Measurements from ENCODE around the gene FNDC3B.

The FNDC3B gene

DNA sequence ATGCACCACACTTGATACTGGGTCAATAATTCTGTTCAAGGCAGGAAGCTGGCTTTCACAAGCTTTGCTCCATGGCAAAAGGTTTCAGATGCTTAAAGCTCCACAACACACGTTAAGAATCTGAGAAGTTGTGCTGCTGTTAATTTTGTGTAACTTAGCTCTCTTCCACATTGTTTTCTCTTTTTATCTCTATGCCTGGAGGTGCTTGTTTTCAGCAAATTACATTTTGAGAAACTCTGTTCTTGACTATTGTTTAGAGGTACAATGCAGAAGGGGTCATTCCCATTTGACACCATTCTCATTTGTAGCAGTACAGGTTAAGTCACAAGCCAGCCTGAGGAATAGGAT is 156.0 kb downstream of the FNDC3B start:
- no peak for DNase-seq

DNA sequence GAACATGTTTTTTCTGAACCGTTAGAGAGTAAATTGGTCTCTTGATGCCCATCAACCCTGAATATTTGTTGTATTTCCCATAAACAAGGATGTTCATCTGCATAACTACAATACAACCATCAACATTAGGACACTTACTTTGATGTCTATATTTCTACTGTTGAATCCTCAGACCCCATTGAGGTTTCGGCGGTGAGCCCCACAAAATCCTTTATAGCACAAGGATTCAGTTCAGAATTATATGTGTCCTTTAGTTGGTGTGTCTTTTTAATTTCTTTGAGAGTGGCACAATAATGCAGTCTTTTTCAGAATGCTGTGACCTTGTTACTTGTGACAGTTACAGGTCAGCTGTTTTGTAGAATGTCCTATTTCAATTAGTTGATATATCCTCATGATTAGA is 158.0 kb downstream of the FNDC3B start:
- no peak for DNase-seq

GRCh38 chr3:172198428-172198827 is 159.1 kb downstream of the FNDC3B start:
- DNase-seq = no peak

- no peak for DNase-seq
Measured at GRCh38 chr3:172199850-172200369, 160.5 kb downstream of the FNDC3B start.

- peak; percentile 71 to 84 for DNase-seq
Measured at GRCh38 chr3:172201136-172201869, 161.9 kb downstream of the FNDC3B start.

DNA sequence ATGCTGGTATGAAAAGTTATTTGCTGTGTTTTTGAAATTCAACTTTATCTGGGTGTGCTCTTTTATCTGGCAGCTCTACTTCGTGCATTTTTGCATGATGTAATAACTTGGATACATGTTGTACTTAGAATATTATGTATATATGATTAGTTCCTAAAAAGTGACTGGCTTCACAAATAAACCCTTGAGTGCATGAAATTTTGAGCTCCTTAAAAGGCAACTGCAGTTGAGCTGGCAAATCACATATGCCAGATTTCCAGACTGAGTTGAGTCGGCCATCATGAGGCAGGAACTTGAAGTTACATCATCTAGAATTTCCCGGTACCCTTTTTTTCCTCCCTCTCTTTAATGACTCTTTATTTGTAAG is 162.5 kb downstream of the FNDC3B start:
- DNase-seq = peak; percentile 78 to 86

DNA sequence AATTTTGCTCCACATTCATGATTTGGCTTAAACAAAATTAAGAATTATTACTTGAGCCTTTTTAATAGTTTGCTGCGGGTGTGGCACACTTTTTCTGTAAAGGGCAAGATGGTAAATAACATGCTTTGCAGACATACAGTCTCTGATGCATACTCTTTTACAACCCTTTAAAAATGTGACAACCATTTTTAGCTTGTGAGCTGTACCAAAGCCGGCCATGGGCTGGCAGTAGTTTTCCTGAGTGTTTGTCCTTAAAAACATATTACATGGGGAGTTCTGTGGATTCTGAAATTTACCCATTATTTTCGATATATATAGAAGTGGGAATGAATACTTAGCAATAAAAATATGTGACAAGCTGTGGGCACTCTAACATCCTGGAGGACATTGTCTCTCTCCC is 163.4 kb downstream of the FNDC3B start:
- no peak for DNase-seq

GRCh38 chr3:172203522-172204258 is 164.3 kb downstream of the FNDC3B start:
- no peak for DNase-seq

DNA sequence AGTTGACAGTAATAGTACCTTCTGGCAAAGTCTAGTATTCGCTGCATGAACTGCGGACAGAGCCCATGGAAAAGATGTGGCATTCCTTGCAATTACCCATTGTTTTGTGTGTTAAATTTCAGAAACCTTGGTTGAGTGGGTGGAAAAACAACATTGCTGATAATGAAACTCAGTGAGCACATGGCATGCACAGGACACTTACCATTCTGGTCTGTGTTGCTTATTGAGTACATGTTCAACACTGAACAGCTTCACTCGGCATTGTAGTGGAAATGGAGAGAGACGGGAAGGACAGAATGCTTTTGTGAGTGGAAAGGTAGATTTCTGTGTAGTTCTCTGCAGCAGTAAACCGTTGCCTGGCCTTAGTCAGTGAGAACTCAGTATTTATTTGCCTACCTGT is 165.3 kb downstream of the FNDC3B start:
- DNase-seq = no peak

- no peak for DNase-seq
Measured at GRCh38 chr3:172208586-172209332, 169.4 kb downstream of the FNDC3B start.

GRCh38 chr3:172209333-172210321 is 170.2 kb downstream of the FNDC3B start:
- no peak for DNase-seq

DNA sequence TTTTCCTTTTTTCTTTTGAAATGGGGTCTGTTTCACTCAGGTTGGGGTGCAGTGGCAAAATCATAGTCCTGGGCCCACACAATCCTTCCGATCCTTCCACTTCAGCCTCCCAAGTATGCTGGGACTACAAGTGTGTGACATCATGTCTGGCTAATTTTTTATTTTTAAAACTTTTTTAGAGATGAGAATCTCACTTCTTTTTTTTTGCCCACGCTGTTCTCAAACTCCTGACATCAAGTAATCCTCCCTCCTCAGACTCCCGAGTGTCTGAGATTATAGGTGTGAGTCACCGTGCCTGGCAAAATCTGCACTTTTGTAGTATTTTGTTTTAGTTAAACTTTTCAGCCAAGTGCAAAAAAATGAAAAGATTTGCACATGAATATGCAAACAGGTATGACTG is 171.0 kb downstream of the FNDC3B start:
- DNase-seq = peak; percentile 64 to 78

DNA sequence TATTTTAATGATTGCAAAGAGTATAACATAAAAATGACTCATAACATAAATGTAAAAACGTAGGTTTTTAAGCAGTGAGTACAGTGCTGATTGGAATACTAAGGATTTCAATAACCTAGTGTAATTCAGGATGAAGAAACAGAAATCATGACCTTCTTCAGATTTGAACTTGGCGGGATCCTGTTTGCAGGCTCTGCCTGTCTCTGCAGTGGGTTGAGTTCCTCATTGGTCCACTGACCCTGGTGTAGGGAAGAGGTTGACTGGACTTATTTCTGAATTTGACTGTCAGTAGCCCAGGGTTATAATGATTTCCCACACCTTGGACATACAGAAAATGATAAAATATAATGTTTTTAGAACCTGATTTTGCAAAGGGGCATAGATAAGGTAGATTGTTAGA is 171.7 kb downstream of the FNDC3B start:
- DNase-seq = peak; percentile 63 to 71

GRCh38 chr3:172213200-172213599 is 173.8 kb downstream of the FNDC3B start:
- DNase-seq = peak in 1 of 2 donors; percentile 33

- DNase-seq = no peak
Measured at GRCh38 chr3:172213904-172214303, 174.5 kb downstream of the FNDC3B start.

DNA sequence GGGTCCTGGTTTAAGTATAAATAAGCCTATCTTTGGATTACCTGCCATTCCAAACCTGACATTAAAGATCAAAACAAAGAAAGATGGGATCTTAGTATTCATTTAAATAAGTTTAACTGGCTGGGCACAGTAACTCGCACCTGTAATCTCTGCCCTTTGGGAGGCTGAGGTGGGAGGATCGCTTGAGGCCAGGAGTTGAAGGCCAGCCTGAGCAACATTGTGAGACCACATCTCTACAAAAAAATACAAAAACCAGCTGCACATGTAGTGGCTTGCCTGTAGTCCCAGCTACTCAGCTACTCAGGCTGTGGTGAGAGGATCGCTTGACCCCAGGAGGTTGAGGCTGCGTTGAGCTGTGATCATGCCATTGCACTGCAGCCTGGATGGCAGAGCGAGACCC is 176.9 kb downstream of the FNDC3B start:
- DNase-seq = no peak

DNA sequence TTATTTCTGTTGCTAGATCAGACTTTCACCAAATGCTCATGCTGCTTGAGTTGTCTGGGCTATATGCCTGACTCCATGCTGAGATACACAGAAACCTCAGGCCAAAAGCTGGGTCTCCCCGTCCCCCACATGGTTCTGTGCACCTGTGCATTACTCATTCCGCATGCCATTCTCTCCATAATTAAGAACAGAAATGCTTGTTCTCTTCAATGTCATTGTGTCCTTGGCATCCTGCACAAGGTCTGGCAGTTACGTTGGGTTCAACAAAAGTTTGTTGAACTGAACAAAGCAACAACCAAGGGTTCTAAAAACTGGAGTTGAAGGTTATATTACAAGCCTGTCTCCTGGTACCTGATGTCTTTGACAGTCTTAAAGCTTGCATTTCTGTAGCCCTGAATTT is 177.5 kb downstream of the FNDC3B start:
- DNase-seq = no peak

GRCh38 chr3:172217877-172218276 is 178.5 kb downstream of the FNDC3B start:
- DNase-seq = no peak

DNA sequence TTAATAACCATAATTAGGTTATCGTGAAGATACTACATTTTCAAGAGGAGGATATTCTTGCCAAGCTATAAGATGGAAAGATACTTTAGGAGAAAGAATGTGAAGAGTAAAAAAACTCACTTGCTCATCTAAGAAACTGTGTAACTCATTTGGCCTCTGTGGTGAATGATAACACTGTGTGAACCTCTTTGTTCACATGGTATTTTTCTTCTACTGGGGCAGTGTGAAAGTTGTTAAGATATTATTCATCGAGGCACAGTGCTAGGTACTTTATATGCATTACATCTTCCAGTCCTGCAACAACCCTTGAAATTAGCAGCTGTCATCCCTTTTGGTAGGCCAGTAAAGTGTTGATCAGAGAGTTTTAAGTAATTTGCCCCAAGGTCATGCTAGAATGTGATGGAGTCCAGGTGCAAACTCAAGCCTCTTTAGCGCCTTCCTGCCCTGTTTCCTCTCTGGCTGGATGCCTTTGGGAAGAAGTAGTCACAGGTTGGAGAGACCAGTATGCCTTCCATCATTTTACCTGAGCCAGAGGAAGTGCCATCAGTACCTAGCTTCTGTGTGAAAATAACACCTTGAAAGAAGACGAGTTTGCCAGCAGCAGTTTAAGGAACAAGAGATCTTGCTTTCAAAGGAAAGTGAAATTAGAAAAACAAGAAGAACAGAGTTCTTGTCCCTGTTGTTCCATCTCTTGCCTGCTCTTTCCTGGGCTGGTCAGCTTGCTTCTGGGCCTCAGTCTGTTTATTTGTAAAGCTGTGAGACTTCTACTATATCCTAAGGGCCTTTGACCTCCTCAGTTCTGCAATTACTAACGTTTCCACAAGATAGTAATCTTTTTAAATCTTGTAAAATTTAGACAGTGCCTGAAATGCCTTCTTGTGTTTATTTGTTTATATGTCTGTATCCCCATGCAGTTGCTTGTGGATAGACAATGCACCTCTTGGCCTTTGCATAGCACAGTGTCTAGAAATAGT is 179.3 kb downstream of the FNDC3B start:
- DNase-seq = no peak

GRCh38 chr3:172219750-172220149 is 180.4 kb downstream of the FNDC3B start:
- DNase-seq = no peak

- peak; percentile 38 to 43 for DNase-seq
Measured at GRCh38 chr3:172221547-172221946, 182.2 kb downstream of the FNDC3B start.
